ENCODE measurements around the gene TXN2.

DNA sequence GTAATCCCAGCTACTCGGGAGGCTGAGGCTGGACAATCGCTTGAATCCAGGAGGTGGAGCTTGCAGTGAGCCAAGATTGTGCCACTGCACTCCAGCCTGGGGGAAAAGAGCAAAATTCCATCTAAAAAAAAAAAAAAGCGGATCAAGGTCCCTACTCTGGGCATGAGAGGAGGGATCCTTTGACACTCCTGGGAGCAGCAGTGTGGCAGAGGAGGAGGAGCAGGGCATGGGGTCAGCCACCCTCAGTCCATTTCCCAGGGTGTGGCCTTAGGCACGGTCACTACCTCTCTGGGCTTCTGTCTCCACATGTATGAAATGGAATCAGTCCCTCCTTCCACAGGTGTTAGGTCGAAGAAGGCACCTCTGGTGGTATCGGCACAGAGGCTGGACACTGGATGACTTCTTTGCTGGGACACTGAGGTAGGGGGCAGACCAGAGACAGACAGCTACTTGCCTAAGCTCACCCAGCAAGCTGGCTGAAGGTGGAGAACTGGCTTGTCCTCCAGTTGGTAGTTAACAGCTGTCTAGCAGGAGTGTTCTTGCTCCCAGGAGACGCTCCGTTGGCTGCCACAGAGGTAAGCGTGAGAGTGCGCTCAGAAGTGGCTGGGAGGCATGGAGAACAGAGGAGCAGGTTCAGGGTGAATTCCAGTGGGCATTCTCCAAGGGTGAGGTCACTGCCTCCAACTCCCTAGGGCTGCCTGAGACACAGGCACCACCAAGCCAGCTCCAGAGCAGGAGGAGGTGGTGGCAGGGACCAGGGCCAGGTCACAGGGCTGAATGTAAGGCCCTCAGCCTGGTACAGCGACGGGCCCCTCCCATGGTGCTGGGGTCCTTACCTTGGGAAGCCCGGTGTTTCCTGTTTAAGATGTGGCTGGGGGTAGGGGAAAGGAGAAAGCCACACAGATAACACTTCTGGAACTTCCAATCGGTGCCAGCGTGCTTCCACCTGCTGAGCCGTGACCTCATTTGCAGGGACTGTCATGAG lies 19.5 kb downstream of the TXN2 start:
- TF ChIP-seq, protein P1, sequence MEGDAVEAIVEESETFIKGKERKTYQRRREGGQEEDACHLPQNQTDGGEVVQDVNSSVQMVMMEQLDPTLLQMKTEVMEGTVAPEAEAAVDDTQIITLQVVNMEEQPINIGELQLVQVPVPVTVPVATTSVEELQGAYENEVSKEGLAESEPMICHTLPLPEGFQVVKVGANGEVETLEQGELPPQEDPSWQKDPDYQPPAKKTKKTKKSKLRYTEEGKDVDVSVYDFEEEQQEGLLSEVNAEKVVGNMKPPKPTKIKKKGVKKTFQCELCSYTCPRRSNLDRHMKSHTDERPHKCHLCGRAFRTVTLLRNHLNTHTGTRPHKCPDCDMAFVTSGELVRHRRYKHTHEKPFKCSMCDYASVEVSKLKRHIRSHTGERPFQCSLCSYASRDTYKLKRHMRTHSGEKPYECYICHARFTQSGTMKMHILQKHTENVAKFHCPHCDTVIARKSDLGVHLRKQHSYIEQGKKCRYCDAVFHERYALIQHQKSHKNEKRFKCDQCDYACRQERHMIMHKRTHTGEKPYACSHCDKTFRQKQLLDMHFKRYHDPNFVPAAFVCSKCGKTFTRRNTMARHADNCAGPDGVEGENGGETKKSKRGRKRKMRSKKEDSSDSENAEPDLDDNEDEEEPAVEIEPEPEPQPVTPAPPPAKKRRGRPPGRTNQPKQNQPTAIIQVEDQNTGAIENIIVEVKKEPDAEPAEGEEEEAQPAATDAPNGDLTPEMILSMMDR (IDR thresholded peaks at IDR 0.05; ENCODE audit: borderline replicate concordance, extremely low read depth, low read length, poor library complexity, severe bottlenecking) = no peak
- TF ChIP-seq EZH2 (IDR thresholded peaks at IDR 0.05; ENCODE audit: borderline replicate concordance, low read depth, low read length, severe bottlenecking) = no peak
